SK-N-SH (cell line): Measurements from ENCODE around the gene NPIPB8.

Experiments
- GABPA ChIP-seq: IDR thresholded peaks from 2 replicates; pipeline ENCODE4 v1.4.0; 2012; ENCODE audit warnings: low read depth, mild to moderate bottlenecking
- JUND ChIP-seq: IDR thresholded peaks from 2 replicates; pipeline ENCODE4 v1.4.0; 2012

- no peak for TF ChIP-seq JUND
- no peak for TF ChIP-seq GABPA
Measured at GRCh38 chr16:28596840-28597691, 40.8 kb upstream of the NPIPB8 start, which contains the start of gene SULT1A2.
